ENCODE results near the gene SMARCAD1.

The SMARCAD1 gene, protein sequence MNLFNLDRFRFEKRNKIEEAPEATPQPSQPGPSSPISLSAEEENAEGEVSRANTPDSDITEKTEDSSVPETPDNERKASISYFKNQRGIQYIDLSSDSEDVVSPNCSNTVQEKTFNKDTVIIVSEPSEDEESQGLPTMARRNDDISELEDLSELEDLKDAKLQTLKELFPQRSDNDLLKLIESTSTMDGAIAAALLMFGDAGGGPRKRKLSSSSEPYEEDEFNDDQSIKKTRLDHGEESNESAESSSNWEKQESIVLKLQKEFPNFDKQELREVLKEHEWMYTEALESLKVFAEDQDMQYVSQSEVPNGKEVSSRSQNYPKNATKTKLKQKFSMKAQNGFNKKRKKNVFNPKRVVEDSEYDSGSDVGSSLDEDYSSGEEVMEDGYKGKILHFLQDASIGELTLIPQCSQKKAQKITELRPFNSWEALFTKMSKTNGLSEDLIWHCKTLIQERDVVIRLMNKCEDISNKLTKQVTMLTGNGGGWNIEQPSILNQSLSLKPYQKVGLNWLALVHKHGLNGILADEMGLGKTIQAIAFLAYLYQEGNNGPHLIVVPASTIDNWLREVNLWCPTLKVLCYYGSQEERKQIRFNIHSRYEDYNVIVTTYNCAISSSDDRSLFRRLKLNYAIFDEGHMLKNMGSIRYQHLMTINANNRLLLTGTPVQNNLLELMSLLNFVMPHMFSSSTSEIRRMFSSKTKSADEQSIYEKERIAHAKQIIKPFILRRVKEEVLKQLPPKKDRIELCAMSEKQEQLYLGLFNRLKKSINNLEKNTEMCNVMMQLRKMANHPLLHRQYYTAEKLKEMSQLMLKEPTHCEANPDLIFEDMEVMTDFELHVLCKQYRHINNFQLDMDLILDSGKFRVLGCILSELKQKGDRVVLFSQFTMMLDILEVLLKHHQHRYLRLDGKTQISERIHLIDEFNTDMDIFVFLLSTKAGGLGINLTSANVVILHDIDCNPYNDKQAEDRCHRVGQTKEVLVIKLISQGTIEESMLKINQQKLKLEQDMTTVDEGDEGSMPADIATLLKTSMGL

DNA sequence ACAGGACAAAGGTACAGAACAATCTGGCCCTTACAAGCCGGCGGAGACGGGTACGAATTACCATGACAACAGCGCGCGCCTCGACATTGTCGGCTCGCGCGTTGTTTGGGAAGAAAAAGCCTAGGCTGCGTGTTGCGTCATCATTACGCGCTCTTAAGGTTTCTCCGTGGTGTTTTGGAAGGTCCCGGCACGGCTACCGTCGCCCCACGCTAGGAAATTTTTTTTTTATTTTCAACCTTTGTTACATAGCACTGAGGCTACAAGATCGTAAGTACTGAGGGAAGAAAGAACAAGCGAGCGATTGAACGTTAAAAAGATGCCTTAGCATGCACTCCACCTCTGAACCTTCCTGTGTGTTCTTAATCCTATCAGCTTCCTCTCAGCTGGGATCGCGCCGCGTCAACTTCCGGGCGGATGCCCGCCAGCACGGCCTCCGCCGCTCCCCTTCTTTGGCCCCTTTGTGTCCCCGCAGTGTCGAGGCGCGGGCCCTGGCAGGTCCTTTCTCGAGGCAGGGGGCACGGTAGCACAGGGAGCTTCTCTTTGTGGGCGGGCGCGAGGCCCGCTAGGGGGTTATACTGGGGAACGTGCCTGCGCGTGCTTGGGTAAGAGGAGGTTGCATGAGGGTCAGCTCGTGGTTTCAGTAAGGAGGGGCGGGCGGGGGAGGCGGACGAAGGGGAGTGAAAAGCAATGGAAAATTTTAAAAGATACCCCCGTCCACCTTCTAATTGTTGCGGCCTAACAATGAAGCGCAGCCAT, at the start of gene SMARCAD1:
SMARCAD1 (plus strand) TSS at position 397 of the 756 bp plus-strand sequence. CDS start 530 bp downstream, outside the sequence.
- peak; percentile 85 for DNase-seq

DNA sequence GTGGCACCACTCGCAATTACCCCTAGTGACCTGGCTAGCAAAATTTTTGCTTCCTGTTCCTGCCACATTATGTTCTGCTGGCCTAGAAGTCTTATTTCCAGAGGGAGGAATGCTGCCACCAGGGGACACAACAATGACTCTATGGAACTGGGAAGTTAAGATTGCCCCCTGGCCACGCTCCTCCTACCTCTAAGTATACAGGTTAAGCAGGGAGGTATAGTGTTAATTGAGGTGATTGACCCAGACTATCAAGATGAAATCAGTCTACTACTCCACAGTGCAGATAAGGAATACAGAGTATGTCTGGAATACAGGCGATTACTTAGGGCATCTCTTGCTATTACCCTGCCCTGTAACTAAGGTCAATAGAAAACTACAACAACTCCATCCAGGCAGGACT, 48.8 kb upstream of the SMARCAD1 start:
- DNase-seq: no peak

DNA sequence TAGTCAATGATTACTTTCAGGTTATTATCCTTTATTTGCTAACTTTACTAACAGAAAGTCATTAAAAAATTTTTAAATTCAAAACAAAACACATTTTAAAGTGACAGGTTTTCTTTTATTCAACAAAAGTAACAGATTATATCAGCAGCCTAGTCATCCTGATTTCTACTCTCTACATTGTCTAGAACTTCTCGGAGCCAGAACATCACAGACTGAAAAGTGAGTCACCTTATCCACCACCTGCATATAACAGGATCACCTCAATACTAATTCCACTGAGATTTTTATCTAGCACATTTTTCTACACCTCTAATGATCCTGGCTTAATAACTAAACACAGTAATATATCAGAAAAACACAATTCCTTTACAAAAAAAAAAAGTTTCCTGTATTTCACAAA, 47.9 kb upstream of the SMARCAD1 start:
- DNase-seq: no peak

DNA sequence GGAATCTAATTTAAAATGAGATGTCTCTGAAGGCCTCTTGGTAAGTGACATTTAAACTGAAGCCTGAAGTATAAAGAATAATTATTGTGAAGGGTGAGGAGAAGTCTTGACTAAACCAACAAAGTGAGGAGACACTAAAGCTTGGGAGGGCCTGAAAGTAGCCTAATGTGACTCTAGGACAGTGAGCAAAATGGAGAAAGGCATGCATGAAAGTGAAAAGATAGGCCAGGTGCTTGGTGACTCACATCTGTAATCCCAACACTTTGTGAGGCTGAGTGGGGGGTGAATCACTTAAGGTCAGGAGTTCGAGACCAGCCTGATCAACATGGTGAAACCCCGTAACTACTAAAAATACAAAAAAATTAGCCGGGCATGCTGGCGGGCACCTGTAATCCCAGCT, 46.9 kb upstream of the SMARCAD1 start:
- DNase-seq: no peak

DNA sequence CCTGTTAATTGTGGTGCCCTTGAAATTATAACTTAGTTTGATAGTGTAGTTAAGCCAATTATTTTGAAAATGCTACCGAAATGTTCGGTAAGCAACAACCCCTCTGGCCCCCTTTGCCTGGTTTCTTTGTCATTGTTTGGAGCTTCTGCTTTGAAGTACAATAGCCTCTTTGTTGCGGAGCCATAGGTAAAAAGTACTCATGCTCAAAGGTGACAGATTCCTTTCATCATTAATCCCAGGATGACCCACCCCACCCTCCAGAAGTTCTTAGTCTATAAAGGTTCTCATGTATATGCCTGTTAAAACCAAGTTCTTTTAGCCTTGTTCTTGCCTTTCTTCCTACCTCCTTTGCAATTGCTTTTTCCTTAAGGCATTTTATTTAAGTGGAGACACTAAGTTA, 42.4 kb upstream of the SMARCAD1 start:
- no peak for DNase-seq

DNA sequence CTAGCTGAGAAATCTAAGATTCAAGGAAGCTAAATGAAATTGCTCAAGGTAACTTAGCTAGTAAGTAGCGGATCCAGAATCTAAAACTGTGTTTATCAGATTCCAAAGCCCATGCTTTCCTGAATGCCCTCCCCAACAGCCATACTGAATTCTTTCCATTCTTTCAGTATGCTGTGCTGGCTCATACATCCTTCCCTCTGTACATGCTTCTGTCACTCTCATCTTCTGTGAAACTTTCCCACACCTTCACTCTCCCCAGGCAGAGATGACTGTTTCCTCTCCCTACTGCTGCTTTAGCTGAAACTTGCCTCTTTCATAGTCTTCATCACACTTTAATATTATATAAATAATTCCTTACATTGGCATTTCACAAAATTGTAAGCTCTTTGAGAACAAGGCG, 39.3 kb upstream of the SMARCAD1 start:
- DNase-seq: no peak

DNA sequence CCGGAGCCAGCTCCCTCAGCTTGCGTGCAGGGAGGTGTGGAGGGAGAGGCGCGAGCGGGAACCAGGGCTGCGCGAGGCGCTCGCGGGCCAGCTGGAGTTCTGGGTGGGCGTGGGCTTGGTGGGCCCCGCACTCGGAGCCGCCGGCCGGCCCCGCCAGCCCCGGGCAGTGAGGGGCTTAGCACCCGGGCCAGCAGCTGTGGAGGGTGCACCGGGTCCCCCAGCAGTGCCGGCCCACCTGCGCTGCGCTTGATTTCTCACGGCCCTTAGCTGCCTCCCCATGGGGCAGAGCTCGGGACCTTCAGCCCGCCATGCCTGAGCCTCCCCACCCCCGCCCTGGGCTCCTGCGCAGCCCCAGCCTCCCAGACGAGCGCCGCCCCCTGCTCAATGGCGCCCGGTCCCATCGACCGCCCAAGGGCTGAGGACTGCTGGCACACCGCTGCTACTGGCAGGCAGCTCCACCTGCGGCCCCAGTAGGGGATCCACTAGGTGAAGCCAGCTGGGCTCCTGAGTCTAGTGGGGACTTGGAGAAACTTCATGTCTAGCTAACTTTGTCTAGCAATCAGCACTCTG, 37.8 kb upstream of the SMARCAD1 start:
- no peak for DNase-seq

DNA sequence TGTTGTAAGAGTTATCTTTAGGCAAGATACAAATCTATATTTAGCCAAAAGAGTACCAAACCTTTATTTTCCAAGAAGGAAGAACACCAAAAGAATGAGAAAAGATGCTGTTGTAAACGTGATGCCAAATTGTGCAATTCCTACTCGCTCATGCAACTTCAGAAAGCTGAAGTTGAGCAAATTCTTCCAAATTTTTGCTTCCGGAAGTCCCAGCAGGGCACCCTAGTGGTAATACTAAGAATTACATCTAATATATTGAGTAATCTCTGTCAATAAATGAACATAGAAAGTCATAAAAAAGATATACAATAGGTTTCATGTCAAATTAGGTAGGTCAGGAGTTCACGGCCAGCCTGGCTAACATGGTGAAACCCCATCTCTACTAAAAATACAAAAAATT, 36.0 kb upstream of the SMARCAD1 start:
- DNase-seq: no peak

DNA sequence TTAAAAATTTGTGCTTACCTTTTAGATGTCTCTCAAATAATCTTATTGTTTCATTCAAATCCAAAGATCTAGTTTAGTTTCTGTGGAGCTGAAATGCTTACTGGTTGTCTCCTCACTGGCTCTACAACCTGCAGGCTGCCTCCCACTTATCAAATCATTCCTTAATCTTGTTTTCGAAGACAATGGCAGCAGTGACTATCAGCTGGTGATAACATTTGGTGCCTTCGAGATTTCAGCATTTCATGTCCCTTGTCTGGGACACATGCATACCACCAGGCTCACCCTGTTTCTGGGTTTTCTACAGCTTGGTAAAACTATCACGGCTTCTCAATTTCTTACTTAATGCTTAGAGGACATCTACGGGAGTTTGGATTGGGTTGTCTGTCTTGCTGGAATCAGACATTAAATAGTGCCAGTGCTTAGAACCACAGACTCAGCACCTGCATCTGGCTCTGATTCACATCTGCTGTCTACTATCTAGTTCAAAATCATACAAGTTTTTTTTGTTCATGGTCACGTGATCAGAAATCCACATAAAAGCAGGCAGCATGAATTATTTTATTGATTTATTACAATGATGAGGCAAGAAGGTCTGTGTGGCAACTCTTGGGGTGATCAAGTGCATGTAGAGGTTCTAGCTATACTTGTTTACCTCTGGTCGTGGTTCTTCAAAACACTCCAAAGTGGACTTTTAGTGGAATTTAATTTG, 32.0 kb upstream of the SMARCAD1 start:
- no peak for DNase-seq

DNA sequence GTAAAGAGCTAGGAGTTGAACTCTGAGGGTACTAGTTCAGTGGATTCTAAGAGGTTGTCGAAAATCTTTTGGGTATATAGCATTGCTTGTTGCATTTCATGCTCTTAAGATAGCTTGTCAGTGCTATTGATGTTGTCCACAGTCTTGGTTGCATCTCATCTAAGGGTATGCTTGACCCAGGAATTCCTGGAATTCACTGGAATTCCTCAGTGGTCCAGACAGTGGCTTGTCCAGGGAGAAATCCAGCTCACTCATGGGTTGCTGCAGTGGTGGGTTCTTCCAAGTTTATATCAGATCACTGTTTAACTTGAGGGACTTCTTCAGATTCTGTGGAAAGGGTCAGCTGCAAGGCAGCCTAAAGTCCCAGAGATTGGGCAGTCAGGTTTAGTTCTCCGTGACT, 29.8 kb upstream of the SMARCAD1 start:
- no peak for DNase-seq

DNA sequence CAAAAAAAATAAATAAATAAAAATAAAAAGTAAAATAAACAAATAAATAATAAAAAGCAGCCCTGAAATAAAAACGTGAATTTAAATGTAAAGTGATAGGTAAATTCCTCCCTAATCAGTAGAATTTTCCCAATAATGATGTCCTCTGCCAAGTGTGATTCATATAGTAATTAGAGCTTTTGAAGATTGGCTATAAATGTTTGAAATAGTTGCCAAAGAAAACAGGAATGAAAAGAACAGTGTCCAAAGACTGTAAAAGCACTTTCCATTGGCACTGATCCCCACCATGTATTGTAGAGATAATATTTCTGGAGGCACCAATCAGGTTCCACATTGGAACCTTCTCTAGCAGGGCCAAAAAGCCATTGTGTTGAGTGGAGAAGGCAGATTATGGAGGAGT, 25.9 kb upstream of the SMARCAD1 start:
- no peak for DNase-seq

DNA sequence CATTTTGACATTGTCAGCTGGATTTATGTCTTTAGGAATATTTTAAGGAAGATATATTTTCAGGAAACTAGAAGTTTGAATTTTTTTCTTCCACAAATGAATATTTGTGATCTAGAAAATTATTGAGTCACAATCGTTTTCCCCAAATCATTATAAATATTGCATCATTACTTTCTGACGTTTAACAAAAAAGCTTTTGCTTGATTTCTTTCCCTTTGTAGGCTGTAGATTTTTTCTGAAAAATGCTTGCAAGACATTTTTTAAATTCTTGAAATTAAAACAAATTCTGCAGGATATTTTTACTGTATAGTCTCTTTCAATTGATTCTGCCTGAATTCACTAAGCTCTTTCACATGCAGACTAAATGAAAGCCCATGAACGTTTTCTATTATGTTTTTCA, 4.9 kb upstream of the SMARCAD1 start:
- DNase-seq: no peak

DNA sequence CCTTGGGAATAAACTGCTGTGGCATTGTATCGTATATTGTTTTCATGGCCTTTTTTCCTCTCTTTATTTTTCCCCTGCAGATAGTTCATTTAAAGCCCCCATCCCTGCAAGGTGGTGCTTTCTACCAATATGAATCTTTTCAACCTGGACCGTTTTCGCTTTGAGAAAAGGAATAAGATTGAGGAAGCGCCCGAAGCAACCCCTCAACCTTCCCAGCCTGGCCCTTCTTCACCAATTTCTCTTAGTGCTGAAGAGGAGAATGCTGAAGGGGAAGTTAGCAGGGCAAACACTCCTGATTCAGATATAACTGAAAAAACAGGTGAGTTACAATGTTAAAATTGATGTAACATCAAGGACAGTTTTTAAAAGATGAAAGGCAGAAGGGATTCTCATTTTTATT, 601 bp downstream of the SMARCAD1 start:
- DNase-seq: no peak

DNA sequence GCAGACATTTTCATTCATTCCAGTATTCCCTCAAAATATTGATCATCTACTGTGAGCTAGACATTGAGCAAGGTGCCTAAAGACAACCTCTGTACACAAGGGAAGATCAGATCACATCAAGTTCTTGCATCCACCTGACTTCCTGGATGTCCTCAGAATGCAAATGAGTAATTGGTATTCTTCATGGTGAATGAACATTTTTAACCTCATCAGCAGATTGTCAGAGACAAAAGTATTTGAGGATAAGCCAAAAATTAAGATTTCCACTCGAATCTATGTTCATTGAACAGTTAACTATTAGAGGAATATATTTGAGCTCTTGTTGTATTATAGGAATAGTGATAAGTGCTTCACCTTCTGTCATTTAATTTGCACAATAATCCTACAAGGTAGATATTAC, 1.3 kb downstream of the SMARCAD1 start:
- no peak for DNase-seq

DNA sequence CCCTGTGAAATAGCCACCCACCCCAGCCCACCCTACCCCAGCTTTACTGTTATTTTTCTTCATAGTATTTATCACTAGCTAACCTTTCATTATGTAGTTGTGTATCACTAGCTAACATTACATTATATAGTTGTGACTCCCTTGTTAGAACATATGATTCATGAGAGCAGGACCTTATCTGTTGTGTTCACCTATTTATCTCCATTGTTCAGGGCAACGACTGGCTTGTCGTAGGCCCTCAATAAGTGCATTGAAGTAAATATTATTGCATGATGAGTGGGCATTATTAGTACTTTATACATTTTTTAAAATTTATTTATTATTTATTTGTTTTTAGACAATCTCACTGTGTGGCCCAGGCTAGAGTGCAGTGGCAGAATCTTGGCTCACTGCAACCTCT, 4.2 kb downstream of the SMARCAD1 start:
- DNase-seq: no peak

DNA sequence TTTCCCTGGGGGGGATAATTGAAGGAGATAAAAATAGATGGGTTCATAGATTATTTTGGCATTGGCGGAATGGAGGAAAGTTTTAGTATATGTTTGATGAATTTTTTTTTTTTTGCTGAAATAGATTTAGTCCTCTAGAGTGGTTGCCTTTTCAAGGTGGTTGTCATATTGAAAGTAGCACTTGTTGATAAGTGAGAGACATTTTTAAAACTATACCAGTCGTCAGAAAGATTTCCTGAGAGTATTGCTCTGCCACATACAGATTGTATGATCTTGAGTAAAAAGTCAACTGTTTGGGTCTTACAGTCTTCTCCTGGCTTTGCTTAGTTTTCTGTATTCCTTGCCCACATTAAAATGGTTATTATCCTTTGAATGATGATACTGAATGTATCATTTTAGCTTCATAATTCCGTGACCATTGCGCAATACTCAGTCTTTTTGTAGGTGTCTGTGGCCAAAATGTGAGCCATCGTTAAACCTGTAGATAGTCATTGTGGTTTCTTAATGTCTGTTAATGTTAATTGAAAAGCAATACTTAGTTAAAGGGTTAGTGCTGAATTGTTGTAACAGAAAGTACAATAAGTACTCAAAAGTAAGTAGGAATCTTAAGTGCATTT, 7.1 kb downstream of the SMARCAD1 start:
- DNase-seq: no peak

DNA sequence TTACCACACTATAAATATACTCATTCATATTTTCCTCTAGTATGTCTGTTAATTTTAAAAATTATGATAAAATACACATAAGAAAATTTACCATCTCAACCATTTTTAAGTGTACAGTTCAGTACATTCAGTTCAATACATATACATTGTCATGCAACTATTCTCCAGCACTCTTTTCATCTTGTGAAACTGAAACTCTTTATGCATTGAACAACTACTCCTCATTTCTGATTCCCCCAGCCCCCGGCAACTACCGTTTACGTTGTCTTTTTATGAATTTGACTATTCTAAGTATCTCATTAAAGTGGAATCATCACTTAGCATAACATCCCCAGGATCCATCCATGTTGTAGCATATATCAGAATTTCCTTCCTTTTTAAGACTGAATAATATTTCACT, 8.7 kb downstream of the SMARCAD1 start:
- DNase-seq: no peak

DNA sequence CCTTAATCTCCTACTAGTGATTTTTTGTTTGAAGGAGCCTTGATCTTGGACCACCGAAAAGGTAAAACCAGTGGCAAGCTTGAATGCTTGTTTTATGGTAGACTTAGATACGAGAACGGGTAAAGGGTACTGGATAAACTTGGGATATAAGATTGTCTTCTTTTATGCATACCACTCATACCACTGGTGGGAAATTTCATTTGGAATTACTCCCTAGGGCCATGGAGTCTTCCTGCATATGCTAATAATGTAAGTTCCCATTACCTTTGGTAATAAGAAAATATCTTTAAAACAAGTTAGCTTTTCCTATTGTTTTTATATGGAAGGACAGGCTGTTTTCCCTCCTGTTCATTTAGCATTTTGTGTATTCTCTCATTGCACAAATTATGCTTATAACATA, 11.7 kb downstream of the SMARCAD1 start:
- no peak for DNase-seq

DNA sequence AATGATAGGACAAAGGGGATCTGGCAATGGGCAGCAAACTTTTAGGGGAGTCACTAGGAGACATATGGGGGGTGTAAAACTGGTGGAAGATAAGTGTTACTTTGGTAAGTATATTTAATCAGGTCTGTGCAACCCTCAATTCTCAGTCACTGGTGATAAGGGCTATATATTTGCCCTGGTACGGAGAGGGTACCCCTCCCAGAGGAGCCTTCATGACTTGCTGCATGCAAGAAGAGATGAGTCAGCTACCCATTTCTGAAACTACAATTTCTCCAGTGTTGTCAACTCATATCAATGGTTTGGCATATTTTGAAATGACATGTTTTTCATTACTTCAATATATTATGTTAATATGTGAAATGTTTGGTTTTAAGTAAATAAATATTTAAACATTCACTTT, 14.3 kb downstream of the SMARCAD1 start:
- DNase-seq: no peak

DNA sequence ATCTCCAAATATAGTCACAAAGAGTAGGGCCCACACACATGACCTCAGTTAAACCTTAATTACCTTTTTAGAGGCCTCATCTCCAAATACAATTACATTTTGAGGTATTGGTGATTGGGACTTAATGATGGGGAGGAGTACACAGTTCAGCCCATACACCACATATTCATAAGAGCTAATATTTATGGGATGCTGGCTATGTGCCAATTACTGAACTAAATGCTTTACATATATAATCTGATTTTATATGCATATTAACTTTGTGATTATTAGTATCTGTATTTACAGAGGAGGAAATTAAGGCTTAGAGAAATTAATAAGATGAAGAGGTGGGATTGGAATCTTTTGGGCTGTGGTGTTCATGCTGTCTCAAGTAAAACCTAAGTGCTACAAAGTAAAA, 17.8 kb downstream of the SMARCAD1 start:
- no peak for DNase-seq

DNA sequence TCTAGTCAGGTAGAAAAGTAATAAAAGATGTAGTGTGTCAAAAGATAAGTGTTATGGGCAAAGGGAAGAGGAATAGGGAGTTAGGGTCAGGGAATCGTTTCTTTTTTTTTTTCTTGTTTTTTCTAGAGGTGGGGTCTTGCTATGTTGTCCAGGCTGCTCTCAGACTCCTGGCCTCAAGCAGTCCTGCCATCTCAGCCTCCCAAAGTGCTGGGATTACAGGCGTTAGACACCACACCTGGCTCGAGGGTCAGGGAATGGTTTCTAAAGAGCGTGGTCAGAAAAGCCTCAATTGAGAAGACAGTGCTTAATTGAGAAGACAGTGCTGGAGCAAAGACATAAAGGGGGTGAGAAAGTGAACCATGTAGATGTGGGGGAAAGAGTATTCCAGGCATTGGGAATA, 19.1 kb downstream of the SMARCAD1 start:
- DNase-seq: no peak

Data from NCI-H2171 (cell line).